Erythroblast (primary cell): ENCODE results near the gene HTRA3.

Experiments
- GATA1 ChIP-seq: IDR thresholded peaks from 2 replicates; pipeline ENCODE4 v1.6.1; 2011; ENCODE audit warnings: low read depth, mild to moderate bottlenecking, control low read depth, low read length, moderate library complexity
- POLR2A ChIP-seq: IDR thresholded peaks from 2 replicates; pipeline ENCODE4 v1.6.1; 2011; ENCODE audit warnings: mild to moderate bottlenecking, low read length

GRCh38 chr4:8241895-8242696 lies 27.5 kb upstream of the HTRA3 start:
- TF ChIP-seq POLR2A, result no peak
- TF ChIP-seq GATA1, result no peak
